DND-41 (cell line): ENCODE results near the gene WNT9A.

Experiments
- ATAC-seq: fragments of 200-7000 bp; cut with Tn5 transposase; 3 replicates; pipeline ENCODE4 v1.9.1; 2021; ENCODE audit warnings: low read depth; ENCODE audit not compliant: insufficient read depth
- DNase-seq: peaks from one replicate; pipeline ENCODE4 v3.0.0-alpha.2; 2020
- H2AFZ ChIP-seq: 2 replicates; pipeline ENCODE4 v1.6.0; 2012; ENCODE audit warnings: low read depth, low read length
- H3K27ac ChIP-seq: 2 replicates; pipeline ENCODE4 v1.5.1; 2012; ENCODE audit warnings: low read length, inconsistent platforms
- H3K27me3 ChIP-seq: fragments of 200-600 bp; sonication (generic); 2 replicates; pipeline ENCODE4 v1.6.0; 2012; ENCODE audit warnings: low read length, mild to moderate bottlenecking, inconsistent platforms; ENCODE audit not compliant: insufficient read depth, poor library complexity
- H3K36me3 ChIP-seq: 2 replicates; pipeline ENCODE4 v1.5.1; 2012; ENCODE audit warnings: low read length, inconsistent platforms; ENCODE audit not compliant: insufficient read depth
- H3K4me1 ChIP-seq: 2 replicates; pipeline ENCODE4 v1.5.1; 2012; ENCODE audit warnings: mild to moderate bottlenecking, low read length; ENCODE audit not compliant: insufficient read depth
- H3K4me2 ChIP-seq: 2 replicates; pipeline ENCODE4 v1.6.0; 2012; ENCODE audit warnings: mild to moderate bottlenecking, moderate library complexity, low read length, inconsistent platforms; ENCODE audit not compliant: insufficient read depth
- H3K4me3 ChIP-seq, 2 experiments: fragments of 200-600 bp in 1 of 2; shearing (Covaris generic) in 1 of 2; 2 replicates each; pipeline ENCODE4 v1.5.1; 2012 to 2016; ENCODE audit warnings: inconsistent platforms in 2 of 2, low read length in 2 of 2, mild to moderate bottlenecking in 2 of 2, low read depth in 1 of 2, moderate library complexity in 1 of 2
- H3K79me2 ChIP-seq: 2 replicates; pipeline ENCODE4 v1.6.0; 2012; ENCODE audit warnings: low read length, inconsistent platforms; ENCODE audit not compliant: insufficient read depth
- H3K9ac ChIP-seq: 2 replicates; pipeline ENCODE4 v1.6.0; 2012; ENCODE audit warnings: low read depth, mild to moderate bottlenecking, inconsistent platforms, low read length, moderate library complexity
- H3K9me3 ChIP-seq: 2 replicates; pipeline ENCODE4 v1.5.1; 2012; ENCODE audit warnings: low read length, moderate library complexity, mild to moderate bottlenecking, inconsistent platforms; ENCODE audit not compliant: insufficient read depth, severe bottlenecking
- H4K20me1 ChIP-seq: 2 replicates; pipeline ENCODE4 v1.6.0; 2012; ENCODE audit warnings: low read length; ENCODE audit not compliant: insufficient read depth
- EZH2 ChIP-seq: IDR thresholded peaks from 3 replicates; pipeline ENCODE4 v1.6.1; 2012; ENCODE audit warnings: borderline replicate concordance, low read depth, mild to moderate bottlenecking, moderate library complexity, low read length, inconsistent platforms; ENCODE audit not compliant: severe bottlenecking
- TF ChIP-seq, protein P1 (sequence below): IDR thresholded peaks from 2 replicates; pipeline ENCODE4 v1.5.1; 2012; ENCODE audit warnings: borderline replicate concordance, low read length, moderate library complexity, mild to moderate bottlenecking; ENCODE audit not compliant: poor library complexity, severe bottlenecking; ENCODE audit errors: extremely low read depth

Gene WNT9A

DNA sequence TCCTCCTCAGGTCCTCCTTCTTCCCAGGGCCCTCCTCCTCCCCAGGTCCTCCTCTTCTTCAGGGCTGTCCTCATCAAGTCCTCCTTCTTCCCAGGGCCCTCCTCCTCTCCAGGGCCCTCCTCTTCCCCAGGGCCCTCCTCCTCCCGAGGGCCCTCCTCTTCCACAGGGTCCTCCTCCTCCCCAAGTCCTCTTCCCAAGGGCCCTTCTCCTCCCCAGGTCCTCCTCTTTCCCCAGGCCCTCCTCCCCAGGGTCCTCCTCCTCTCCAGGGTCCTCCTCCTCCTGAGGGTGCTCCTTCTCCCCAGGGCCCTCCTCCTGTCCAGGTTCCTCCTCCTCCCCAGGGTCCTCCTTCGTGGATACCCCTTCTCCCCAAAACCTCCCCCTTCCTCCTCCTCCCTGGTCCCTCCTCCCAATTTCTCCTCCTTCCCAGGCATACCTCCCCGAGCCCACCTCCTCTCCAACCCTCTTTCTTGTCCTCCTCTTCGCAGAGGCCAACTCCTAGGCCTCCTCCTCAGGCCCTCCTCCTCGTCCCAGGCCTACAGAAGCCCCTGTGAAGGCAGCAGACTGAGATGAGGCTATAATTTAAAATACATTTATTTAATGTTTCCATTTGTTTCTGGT is 29.5 kb downstream of the WNT9A start:
- no peak overlapping the region for H3K4me2 ChIP-seq
- no peaks in the 10 kb centered on the region for H3K36me3 ChIP-seq
- H3K79me2 ChIP-seq, result no peaks in the 10 kb centered on the region
- no peak overlapping the region for H3K27ac ChIP-seq
- no peaks in the 10 kb centered on the region for H3K4me1 ChIP-seq
- H3K27me3 ChIP-seq, result no peaks in the 10 kb centered on the region
- DNase-seq, result no peak
- no peak overlapping the region for H2AFZ ChIP-seq
- H4K20me1 ChIP-seq, result peaks cover 12% of the 10 kb centered on the region; the same call in 1 of the 2 replicates
- no peak overlapping the region for H3K4me3 ChIP-seq
- no peaks in the 10 kb centered on the region for H3K9me3 ChIP-seq
- no peak for ATAC-seq
- no peak overlapping the region for H3K9ac ChIP-seq
- TF ChIP-seq EZH2, result no peak
- TF ChIP-seq, protein P1, sequence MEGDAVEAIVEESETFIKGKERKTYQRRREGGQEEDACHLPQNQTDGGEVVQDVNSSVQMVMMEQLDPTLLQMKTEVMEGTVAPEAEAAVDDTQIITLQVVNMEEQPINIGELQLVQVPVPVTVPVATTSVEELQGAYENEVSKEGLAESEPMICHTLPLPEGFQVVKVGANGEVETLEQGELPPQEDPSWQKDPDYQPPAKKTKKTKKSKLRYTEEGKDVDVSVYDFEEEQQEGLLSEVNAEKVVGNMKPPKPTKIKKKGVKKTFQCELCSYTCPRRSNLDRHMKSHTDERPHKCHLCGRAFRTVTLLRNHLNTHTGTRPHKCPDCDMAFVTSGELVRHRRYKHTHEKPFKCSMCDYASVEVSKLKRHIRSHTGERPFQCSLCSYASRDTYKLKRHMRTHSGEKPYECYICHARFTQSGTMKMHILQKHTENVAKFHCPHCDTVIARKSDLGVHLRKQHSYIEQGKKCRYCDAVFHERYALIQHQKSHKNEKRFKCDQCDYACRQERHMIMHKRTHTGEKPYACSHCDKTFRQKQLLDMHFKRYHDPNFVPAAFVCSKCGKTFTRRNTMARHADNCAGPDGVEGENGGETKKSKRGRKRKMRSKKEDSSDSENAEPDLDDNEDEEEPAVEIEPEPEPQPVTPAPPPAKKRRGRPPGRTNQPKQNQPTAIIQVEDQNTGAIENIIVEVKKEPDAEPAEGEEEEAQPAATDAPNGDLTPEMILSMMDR, result no peak

DNA sequence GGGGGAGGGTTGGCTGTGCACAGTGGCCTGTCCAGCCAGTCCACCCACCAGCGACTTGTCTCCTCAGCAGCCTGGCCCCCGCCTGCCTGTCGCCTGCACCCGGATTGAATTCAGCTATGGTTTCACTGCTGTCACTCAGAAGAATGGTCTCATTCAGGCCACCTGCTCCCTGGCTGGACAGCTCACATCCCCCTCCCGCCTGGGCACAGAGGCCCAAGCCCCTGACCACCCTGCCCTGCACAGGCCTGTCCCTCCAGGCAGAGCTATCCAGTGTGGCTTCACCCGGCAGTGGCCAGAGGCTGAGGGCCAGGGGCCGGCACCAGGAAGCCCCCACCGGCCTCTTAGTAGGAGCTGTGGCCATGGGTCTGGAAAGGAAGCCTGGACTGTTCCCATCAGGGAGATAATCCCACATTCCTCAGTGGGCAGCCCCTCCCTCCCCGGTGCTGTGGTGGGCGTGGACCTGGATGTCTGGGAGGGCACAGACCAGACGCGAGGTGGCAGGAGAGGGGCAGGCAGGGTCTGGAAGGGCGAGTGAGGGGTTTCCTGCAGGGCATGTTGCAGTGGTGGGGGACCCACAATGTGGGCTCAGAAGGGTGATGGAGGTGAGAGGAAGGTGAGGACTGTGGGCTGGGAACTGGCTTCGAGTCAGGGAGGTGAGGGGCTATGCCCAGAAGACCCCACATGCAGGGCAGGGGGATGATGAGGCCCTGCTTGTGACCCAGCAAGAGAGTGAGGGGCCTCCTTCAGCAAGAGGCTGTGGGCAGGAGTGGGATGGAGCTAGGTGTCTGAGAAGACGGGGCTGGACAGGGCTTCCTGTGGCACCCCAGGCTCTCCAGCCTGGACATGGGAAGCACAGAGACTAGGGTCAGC is 30.4 kb downstream of the WNT9A start:
- Histone ChIP-seq H3K36me3 (no peaks in the 10 kb centered on the region), H3K4me1 (no peaks in the 10 kb centered on the region), H2AFZ (no peak overlapping the region), H3K9ac (no peak overlapping the region), H3K4me2 (no peak overlapping the region), H3K9me3 (no peaks in the 10 kb centered on the region), H4K20me1 (peaks cover 12% of the 10 kb centered on the region; the same call in 1 of the 2 replicates), H3K27ac (no peak overlapping the region), H3K79me2 (no peaks in the 10 kb centered on the region), H3K4me3 (no peak overlapping the region), H3K27me3 (no peaks in the 10 kb centered on the region)
- no peak for ATAC-seq
- TF ChIP-seq EZH2, result no peak
- TF ChIP-seq, protein P1, result no peak
- no peak for DNase-seq

DNA sequence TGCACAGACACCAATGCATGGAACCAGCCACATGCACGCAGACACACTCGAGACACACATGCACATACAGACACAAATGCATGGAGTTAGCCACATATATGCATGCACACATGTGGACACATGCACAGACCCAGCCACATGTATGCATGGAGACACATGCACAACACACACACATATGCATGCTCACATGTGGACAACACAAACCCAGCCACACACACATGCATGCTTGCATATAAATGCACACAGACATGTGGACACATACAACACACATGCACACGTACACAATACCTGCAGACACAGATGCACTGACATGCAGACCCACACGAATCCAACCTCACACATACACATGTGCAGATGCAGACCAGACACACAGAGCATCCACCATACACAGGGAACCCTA is 31.1 kb downstream of the WNT9A start:
- Histone ChIP-seq H3K36me3 (no peaks in the 10 kb centered on the region), H3K9me3 (no peaks in the 10 kb centered on the region), H3K27ac (no peak overlapping the region), H3K79me2 (no peaks in the 10 kb centered on the region), H3K4me1 (no peaks in the 10 kb centered on the region), H4K20me1 (peaks cover 12% of the 10 kb centered on the region; the same call in 1 of the 2 replicates), H3K4me2 (no peak overlapping the region), H3K27me3 (no peaks in the 10 kb centered on the region), H2AFZ (no peak overlapping the region), H3K4me3 (no peak overlapping the region), H3K9ac (no peak overlapping the region)
- TF ChIP-seq EZH2, result no peak
- TF ChIP-seq, protein P1, result no peak
- ATAC-seq (no peak), DNase-seq (no peak)
